Measurements from ENCODE around the gene NME8.

GRCh38 chr7:37921876-37922275, 73.5 kb downstream of the NME8 start:
- no peak for TF ChIP-seq POLR2A (IDR thresholded peaks at IDR 0.05)
- no peak for TF ChIP-seq EP300 (IDR thresholded peaks at IDR 0.05)

Data from ovary (tissue), 1 donor.